ENCODE measurements around the gene MKS1. TPM values are rescaled to one million over a fixed set of nuclear protein-coding genes. Genes with fewer than 3 reads are reported as not detected.

Gene MKS1
- total RNA-seq, 1 donor from 2014 or later: 27.8 TPM

DNA sequence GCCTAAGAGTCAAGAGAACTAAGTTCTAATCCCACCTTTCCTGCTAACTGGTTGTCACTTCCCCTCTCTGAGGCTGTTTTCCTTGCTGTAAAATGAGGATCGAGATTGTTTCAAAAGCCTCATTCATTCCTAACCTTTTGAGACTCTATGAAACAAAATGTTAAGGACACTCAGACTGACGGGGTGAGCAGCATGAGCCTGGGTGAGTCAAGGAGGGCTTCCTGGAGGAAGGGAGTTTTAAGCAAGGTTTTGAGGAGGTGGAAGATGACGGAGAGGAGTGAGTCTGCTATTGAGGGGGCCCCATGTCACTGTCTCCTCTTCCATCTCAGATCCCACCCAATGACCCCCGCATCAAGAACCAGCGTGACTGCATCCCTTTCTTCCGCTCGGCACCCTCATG is 22.4 kb downstream of the MKS1 start:
- Mint-ChIP-seq H3K27me3 (ENCODE audit: unreplicated experiment) (peaks cover 10% of the 10 kb centered on the region), H3K4me1 (ENCODE audit: unreplicated experiment) (no peaks in the 10 kb centered on the region)
- TF ChIP-seq, protein P1, sequence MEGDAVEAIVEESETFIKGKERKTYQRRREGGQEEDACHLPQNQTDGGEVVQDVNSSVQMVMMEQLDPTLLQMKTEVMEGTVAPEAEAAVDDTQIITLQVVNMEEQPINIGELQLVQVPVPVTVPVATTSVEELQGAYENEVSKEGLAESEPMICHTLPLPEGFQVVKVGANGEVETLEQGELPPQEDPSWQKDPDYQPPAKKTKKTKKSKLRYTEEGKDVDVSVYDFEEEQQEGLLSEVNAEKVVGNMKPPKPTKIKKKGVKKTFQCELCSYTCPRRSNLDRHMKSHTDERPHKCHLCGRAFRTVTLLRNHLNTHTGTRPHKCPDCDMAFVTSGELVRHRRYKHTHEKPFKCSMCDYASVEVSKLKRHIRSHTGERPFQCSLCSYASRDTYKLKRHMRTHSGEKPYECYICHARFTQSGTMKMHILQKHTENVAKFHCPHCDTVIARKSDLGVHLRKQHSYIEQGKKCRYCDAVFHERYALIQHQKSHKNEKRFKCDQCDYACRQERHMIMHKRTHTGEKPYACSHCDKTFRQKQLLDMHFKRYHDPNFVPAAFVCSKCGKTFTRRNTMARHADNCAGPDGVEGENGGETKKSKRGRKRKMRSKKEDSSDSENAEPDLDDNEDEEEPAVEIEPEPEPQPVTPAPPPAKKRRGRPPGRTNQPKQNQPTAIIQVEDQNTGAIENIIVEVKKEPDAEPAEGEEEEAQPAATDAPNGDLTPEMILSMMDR (IDR thresholded peaks at IDR 0.05; ENCODE audit: unreplicated experiment): no peak

DNA sequence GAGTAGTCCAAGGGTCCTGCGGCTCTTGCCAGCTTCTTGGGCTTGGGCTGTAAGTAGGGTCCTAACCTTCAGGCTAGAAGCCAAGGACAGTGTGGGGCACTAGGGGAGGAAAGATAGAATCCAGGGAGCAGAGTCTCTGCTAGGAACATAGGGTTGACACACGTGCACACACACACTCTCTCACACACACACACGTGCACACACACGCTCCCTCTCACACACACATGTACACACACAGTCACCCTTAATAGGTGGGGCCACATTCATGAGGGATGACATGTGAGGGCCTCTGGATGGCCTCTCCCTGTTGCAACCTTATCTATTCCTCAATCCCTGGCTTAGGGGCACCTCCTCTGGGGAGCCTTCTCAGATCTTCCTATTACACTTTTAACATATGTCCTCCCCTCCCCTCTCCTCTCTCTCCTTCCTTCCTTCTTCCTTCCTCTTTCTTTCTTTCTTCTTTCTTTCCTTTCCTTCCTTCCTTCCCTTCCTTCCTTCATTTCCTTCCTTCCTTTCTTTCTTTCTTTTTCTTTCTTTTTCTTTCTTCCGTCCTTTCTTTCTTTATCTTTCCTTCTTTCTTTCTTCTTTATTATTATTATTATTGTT is 23.4 kb downstream of the MKS1 start:
- H3K4me1 Mint-ChIP-seq (ENCODE audit: unreplicated experiment): no peaks in the 10 kb centered on the region
- no peak overlapping the region for H3K27ac Mint-ChIP-seq (ENCODE audit: unreplicated experiment)
- H3K36me3 Mint-ChIP-seq (ENCODE audit: low read depth, unreplicated experiment): no peaks in the 10 kb centered on the region
- peaks cover 10% of the 10 kb centered on the region for H3K27me3 Mint-ChIP-seq (ENCODE audit: unreplicated experiment)
- H3K9me3 Mint-ChIP-seq (ENCODE audit: unreplicated experiment): no peaks in the 10 kb centered on the region
- no peak overlapping the region for H3K4me3 Mint-ChIP-seq (ENCODE audit: unreplicated experiment)
- no peak for DNase-seq (ENCODE audit: low spot score)
- TF ChIP-seq, protein P1 (IDR thresholded peaks at IDR 0.05; ENCODE audit: unreplicated experiment): no peak

More for the DNA sequence above, 22.4 kb downstream of the MKS1 start:
- no peak for DNase-seq (ENCODE audit: low spot score)
- Mint-ChIP-seq H3K4me3 (ENCODE audit: unreplicated experiment) (no peak overlapping the region), H3K27ac (ENCODE audit: unreplicated experiment) (no peak overlapping the region), H3K9me3 (ENCODE audit: unreplicated experiment) (no peaks in the 10 kb centered on the region), H3K36me3 (ENCODE audit: low read depth, unreplicated experiment) (no peaks in the 10 kb centered on the region)

- DNase-seq (ENCODE audit: low spot score): no peak
- Mint-ChIP-seq H3K4me1 (ENCODE audit: unreplicated experiment) (no peaks in the 10 kb centered on the region), H3K36me3 (ENCODE audit: low read depth, unreplicated experiment) (no peaks in the 10 kb centered on the region), H3K4me3 (ENCODE audit: unreplicated experiment) (no peak overlapping the region), H3K27ac (ENCODE audit: unreplicated experiment) (no peak overlapping the region), H3K9me3 (ENCODE audit: unreplicated experiment) (no peaks in the 10 kb centered on the region), H3K27me3 (ENCODE audit: unreplicated experiment) (peaks cover 8% of the 10 kb centered on the region)
- TF ChIP-seq, protein P1 (IDR thresholded peaks at IDR 0.05; ENCODE audit: unreplicated experiment): no peak
These were observed 25.3 kb downstream of the MKS1 start for GRCh38 chr17:58193641-58194255.

DNA sequence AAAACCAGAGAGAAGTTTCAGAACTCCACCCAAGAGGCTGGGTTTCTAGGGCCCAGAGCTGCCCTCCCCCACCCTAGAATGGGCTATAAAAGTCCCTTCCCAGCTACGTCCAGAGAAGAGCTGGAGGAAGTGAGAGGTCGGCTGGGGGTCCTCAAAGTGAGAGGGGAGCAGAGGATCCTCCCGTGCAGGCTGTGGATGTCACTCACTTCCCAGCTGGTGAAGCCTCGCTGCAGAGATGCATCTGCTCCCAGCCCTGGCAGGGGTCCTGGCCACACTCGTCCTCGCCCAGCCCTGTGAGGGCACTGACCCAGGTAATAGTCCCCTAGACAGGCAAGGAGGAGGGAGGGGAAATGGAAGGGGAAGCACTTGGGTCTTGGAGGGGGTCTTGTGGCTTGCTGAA is 26.4 kb downstream of the MKS1 start, which contains the start of gene EPX:
Gene EPX (plus strand): TSS at position 115 of the 400 bp plus-strand sequence. CDS start 121 bp downstream, at position 236.
- TF ChIP-seq, protein P1 (IDR thresholded peaks at IDR 0.05; ENCODE audit: unreplicated experiment): no peak
- Mint-ChIP-seq H3K4me1 (ENCODE audit: unreplicated experiment) (no peaks in the 10 kb centered on the region), H3K9me3 (ENCODE audit: unreplicated experiment) (no peaks in the 10 kb centered on the region), H3K27ac (ENCODE audit: unreplicated experiment) (no peak within 1 kb of the TSS), H3K27me3 (ENCODE audit: unreplicated experiment) (peaks cover 8% of the 10 kb centered on the region), H3K36me3 (ENCODE audit: low read depth, unreplicated experiment) (no peaks in the 10 kb centered on the region), H3K4me3 (ENCODE audit: unreplicated experiment) (no peak within 1 kb of the TSS)
- DNase-seq (ENCODE audit: low spot score): no peak

DNA sequence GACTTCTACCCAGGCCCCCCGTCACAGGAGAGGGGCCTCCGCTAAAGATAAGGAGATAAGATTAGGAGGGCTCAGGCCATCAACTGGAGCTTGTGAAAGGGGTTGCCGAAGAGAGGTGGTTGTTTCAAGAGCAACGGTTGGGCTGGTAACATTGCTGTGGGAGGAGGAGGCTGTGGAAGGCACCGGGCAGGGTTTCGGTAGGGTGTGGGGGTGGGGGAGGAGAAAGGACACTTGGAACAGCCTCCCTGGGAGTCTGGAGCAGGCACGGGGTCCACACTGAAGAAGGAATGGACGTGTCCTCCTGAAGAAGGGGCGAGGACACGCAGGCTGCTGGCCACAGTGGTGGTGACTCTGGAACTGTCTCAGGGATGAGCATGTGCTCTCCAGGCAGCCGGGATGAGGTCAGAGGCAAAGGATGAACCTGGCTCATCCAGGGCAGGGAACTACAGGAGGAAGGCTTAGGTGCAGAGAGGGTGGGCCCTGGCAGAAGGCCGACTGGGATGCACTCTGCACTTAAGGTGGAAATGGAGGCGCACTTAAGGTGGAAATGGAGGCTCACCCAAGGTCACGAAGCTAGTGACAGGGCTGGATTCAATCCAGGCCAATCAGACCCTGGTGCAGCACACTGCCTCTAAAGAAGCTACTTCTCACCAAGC is 27.7 kb downstream of the MKS1 start:
- H3K36me3 Mint-ChIP-seq (ENCODE audit: low read depth, unreplicated experiment): no peaks in the 10 kb centered on the region
- H3K27me3 Mint-ChIP-seq (ENCODE audit: unreplicated experiment): peaks cover 6% of the 10 kb centered on the region
- no peaks in the 10 kb centered on the region for H3K9me3 Mint-ChIP-seq (ENCODE audit: unreplicated experiment)
- no peak for DNase-seq (ENCODE audit: low spot score)
- H3K4me1 Mint-ChIP-seq (ENCODE audit: unreplicated experiment): no peaks in the 10 kb centered on the region
- no peak overlapping the region for H3K4me3 Mint-ChIP-seq (ENCODE audit: unreplicated experiment)
- H3K27ac Mint-ChIP-seq (ENCODE audit: unreplicated experiment): no peak overlapping the region
- TF ChIP-seq, protein P1 (IDR thresholded peaks at IDR 0.05; ENCODE audit: unreplicated experiment): no peak

Data from endothelial cell (in vitro differentiated cells).